Mesothelial cell of epicardium (in vitro differentiated cells): ENCODE results near the gene RAPGEF4. TPM values are rescaled to one million over a fixed set of nuclear protein-coding genes. Genes with fewer than 3 reads are reported as not detected.

Source experiments
- DNase-seq, 2 experiments: peaks; one replicate each; pipeline ENCODE4 v3.0.0; 2021; ENCODE audit warnings: low spot score in 2 of 2; ENCODE audit not compliant: unreplicated experiment in 2 of 2
- H3K27ac Mint-ChIP-seq: 2 replicates; pipeline ENCODE4 v1.8.0; 2021; ENCODE audit warnings: mixed read lengths
- H3K27me3 Mint-ChIP-seq: 2 replicates; pipeline ENCODE4 v1.8.0; 2021; ENCODE audit warnings: low read depth, mixed read lengths
- H3K36me3 Mint-ChIP-seq: 2 replicates; pipeline ENCODE4 v1.8.0; 2021; ENCODE audit warnings: mixed read lengths
- H3K4me1 Mint-ChIP-seq: 2 replicates; pipeline ENCODE4 v1.8.0; 2021; ENCODE audit warnings: mixed read lengths
- H3K4me3 Mint-ChIP-seq: 2 replicates; pipeline ENCODE4 v1.8.0; 2021; ENCODE audit warnings: mild to moderate bottlenecking, moderate library complexity, mixed read lengths
- H3K9me3 Mint-ChIP-seq: 2 replicates; pipeline ENCODE4 v1.8.0; 2021; ENCODE audit warnings: mixed read lengths
- CTCF ChIP-seq: fragments of 200-600 bp; sonication (generic); IDR thresholded peaks from one replicate; pipeline ENCODE4 v1.5.0; 2021; ENCODE audit warnings: antibody characterized with exemption; ENCODE audit not compliant: unreplicated experiment
- total RNA-seq: library from RNA; stranded (reverse); gene quantifications from 3 replicates; pipeline ENCODE4 v1.2.1, GENCODE V29; 2021

RAPGEF4 gene
- total RNA-seq, 1 donor from 2014 or later = 24.7 TPM

GRCh38 chr2:172938713-172939375, 203.2 kb downstream of the RAPGEF4 start:
- H3K4me1 Mint-ChIP-seq = peaks cover 2% of the 10 kb centered on the region
- H3K27me3 Mint-ChIP-seq = no peaks in the 10 kb centered on the region
- H3K27ac Mint-ChIP-seq = no peak overlapping the region
- DNase-seq = no peak
- peaks cover 7% of the 10 kb centered on the region for H3K36me3 Mint-ChIP-seq
- peaks cover 29% of the 10 kb centered on the region for H3K9me3 Mint-ChIP-seq
- no peak for TF ChIP-seq CTCF
- no peak overlapping the region for H3K4me3 Mint-ChIP-seq

- Mint-ChIP-seq H3K4me3 (no peak overlapping the region), H3K27me3 (no peaks in the 10 kb centered on the region), H3K27ac (no peak overlapping the region), H3K36me3 (peaks cover 7% of the 10 kb centered on the region), H3K9me3 (peaks cover 29% of the 10 kb centered on the region), H3K4me1 (peaks cover 12% of the 10 kb centered on the region)
- no peak for DNase-seq
- no peak for TF ChIP-seq CTCF
Measured at GRCh38 chr2:172943539-172943938, 207.9 kb downstream of the RAPGEF4 start.

DNA sequence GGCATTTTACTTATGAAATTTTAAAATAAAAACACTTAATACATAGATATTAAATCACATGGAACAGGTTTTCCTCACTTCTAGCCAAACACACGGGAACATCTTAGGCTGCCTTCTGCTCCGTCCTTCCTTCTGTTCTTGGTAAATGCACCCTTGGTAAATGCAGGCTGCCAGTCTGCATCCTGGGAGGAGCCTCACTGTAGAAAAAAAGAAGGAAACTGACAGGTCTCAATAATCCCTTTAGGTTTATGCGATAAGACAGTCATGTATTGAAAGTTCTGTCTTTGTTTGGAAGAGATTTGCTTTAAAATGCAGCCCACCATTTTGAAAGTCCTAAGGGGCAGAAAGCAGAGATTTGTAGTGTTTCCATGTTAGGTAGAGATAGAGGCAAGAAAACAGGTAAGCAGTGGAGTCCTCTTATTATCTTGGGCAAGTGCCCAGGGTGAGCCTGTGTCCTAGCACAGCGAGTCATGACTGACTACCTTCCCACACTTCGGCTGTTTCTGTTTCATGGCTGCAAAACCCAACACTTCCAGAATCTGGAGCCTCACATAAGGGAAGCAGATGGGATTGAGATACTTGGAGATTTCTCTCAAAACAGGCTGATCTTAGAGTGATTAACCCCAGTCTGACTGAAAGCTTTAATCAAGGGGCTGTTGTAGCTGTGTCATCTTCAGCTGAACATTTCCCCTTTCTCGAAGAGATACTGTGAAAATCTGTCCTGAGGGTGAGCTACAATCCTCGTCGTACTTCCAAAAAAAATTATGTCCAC, 208.6 kb downstream of the RAPGEF4 start:
- Mint-ChIP-seq H3K27me3 (no peaks in the 10 kb centered on the region), H3K27ac (no peak overlapping the region), H3K36me3 (peaks cover 7% of the 10 kb centered on the region), H3K4me3 (no peak overlapping the region), H3K4me1 (peaks cover 13% of the 10 kb centered on the region), H3K9me3 (peaks cover 22% of the 10 kb centered on the region)
- no peak for DNase-seq
- TF ChIP-seq CTCF = no peak

DNA sequence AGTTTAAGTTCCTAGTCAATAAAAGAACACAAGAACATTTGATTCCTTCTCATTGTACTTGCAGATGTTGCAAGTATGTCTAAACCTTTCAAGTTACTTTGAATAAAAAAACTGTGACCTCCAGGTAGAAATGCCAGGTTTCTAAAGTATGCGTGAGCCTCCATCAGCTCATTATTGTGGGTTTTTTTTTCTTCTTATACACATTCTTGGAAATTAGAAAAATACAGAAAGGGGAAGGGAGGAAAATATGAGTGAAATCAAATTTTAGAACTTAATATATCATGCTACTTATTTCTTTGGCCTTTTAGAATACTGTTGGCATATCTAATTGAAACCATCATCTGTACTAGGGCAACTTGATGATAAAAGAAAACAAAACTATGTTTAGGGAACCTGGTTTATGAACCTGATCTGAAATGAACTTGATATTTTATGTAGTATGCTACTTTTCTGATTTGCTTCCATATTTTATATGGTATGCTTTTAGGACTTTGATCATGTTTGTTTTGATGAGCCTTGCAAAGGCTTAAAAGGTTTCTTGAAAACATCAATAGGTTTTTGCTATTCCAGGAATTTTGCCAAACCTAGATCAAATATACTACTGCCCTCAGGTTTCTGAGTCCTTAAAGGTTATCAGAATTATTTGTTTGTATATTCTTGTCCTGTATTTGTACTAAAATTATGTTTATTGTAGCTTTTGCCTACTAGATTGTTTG, 209.3 kb downstream of the RAPGEF4 start:
- peaks cover 15% of the 10 kb centered on the region for H3K9me3 Mint-ChIP-seq
- no peak overlapping the region for H3K4me3 Mint-ChIP-seq
- no peaks in the 10 kb centered on the region for H3K27me3 Mint-ChIP-seq
- H3K36me3 Mint-ChIP-seq = peaks cover 7% of the 10 kb centered on the region
- H3K4me1 Mint-ChIP-seq = peaks cover 15% of the 10 kb centered on the region
- TF ChIP-seq CTCF = no peak
- no peak overlapping the region for H3K27ac Mint-ChIP-seq
- no peak for DNase-seq

GRCh38 chr2:172945510-172945850, 209.8 kb downstream of the RAPGEF4 start:
- no peak for TF ChIP-seq CTCF
- Mint-ChIP-seq H3K4me3 (no peak overlapping the region), H3K27ac (no peak overlapping the region), H3K27me3 (no peaks in the 10 kb centered on the region), H3K4me1 (peaks cover 15% of the 10 kb centered on the region), H3K36me3 (peaks cover 5% of the 10 kb centered on the region), H3K9me3 (peaks cover 10% of the 10 kb centered on the region)
- DNase-seq = no peak
